ENCODE measurements around the gene NDUFAF3.

The NDUFAF3 gene

DNA sequence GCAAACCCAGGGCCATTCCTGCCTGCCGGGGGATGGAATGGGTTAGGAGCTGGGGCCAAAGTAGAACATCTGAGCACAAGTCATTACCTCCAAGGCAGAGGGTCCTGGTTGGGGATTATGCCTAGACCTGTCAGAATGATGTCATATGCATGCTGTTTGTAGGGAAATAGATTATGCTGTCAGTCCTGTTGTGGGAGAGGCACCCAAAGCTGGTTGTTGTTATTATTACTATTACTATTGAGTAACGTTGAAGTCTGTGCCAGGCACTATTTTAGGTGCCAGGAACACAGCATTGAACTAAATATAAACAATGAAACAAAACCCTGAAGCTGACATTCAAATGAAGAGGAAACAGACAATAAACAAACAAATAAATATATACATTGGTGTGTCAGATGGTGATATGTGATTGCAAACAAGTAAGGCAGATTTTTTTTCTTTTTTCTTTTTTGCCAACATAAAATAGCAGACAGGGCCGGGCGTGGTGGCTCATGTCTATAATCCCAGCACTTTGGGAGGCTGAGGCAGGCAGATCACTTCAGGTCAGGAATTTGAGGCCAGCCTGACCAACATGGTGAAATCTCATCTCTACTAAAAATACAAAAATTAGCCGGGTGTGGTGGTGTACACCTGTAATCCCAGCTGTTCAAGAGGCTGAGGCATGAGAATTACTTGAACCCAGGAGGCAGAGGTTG, 29.9 kb upstream of the NDUFAF3 start:
- no peak for DNase-seq (ENCODE audit: low spot score)
- in situ Hi-C loops (cut with MboI; ENCODE audit: low pct_unique_long_range_greater_than_20kb, low sequenced_read_pairs, unreplicated experiment), result no loop called here
- TF ChIP-seq, protein P1, sequence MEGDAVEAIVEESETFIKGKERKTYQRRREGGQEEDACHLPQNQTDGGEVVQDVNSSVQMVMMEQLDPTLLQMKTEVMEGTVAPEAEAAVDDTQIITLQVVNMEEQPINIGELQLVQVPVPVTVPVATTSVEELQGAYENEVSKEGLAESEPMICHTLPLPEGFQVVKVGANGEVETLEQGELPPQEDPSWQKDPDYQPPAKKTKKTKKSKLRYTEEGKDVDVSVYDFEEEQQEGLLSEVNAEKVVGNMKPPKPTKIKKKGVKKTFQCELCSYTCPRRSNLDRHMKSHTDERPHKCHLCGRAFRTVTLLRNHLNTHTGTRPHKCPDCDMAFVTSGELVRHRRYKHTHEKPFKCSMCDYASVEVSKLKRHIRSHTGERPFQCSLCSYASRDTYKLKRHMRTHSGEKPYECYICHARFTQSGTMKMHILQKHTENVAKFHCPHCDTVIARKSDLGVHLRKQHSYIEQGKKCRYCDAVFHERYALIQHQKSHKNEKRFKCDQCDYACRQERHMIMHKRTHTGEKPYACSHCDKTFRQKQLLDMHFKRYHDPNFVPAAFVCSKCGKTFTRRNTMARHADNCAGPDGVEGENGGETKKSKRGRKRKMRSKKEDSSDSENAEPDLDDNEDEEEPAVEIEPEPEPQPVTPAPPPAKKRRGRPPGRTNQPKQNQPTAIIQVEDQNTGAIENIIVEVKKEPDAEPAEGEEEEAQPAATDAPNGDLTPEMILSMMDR (IDR thresholded peaks at IDR 0.05; ENCODE audit: extremely low read depth, insufficient read depth, missing control alignments), result no peak

DNA sequence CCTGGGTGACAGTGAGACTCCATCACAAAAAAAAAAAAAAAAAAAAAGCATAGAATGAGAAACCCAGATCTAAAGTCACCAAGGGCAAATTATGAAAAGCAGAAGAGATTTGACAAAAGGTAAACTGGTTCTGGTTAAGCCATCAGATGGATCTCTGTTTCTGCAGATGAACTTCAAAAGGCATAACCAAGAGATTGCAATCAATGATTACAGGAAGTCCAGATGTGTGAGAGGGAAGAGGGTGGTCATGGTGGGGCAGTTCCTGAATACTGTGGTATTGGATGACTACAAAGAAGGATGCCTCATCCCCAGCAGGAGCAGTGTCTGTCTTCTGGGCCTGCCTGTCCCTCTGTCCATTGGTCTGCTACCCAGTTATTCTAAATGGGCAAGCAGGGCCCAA, 28.1 kb upstream of the NDUFAF3 start:
- TF ChIP-seq, protein P1 (IDR thresholded peaks at IDR 0.05; ENCODE audit: extremely low read depth, insufficient read depth, missing control alignments), result no peak
- in situ Hi-C loops (cut with MboI; ENCODE audit: low pct_unique_long_range_greater_than_20kb, low sequenced_read_pairs, unreplicated experiment), result no loop called here
- no peak for DNase-seq (ENCODE audit: low spot score)

DNA sequence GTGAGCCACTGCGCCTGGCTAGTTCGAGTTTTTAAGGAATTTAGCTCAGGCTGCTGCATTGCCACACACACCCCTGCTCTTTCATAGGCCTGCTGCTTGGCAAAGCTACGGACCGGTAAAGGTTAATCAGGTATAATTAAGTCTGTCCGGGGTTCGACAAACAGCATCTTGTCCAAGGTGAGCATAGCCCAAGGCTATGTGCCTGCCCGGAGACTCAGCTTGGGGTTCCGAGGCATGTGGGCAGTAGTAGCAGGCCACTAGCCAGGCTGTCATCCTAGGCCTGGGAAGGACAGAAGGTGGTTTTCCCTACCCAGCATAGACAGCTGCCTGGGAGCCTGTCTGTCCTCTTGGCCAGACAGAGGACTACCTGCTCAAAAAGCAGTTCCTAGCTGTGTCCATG, 25.3 kb upstream of the NDUFAF3 start:
- in situ Hi-C loops (cut with MboI; ENCODE audit: low pct_unique_long_range_greater_than_20kb, low sequenced_read_pairs, unreplicated experiment), result no loop called here
- TF ChIP-seq, protein P1 (IDR thresholded peaks at IDR 0.05; ENCODE audit: extremely low read depth, insufficient read depth, missing control alignments), result no peak
- no peak for DNase-seq (ENCODE audit: low spot score)

DNA sequence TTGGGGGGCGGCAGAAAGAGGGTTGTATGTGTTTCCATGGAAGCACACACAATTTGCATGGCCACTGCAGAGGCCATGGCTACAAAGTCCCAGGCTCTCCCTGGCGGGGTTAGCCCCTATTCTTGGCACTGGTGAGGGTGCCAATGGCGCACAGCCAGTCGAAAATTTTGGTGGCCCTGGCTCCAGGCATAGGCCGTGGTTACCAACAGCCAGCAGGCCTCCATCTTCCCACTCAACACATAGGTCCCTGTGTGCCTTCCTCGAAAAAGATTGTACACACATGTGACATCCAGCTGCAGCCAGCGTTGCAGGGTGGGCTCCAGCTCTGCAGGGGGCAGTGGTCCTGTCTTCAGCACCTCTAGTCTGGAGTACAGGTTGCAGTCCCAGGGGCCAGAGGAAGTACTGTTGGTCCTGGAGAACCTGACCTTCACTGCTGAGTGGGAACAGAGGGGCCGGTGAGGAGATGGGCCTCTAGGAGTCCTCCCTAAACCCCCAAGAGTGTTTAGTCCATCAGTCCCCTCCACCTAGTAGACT, 24.8 kb upstream of the NDUFAF3 start:
- in situ Hi-C loops (cut with MboI; ENCODE audit: low pct_unique_long_range_greater_than_20kb, low sequenced_read_pairs, unreplicated experiment), result no loop called here
- TF ChIP-seq, protein P1 (IDR thresholded peaks at IDR 0.05; ENCODE audit: extremely low read depth, insufficient read depth, missing control alignments), result no peak
- DNase-seq (ENCODE audit: low spot score), result no peak

DNA sequence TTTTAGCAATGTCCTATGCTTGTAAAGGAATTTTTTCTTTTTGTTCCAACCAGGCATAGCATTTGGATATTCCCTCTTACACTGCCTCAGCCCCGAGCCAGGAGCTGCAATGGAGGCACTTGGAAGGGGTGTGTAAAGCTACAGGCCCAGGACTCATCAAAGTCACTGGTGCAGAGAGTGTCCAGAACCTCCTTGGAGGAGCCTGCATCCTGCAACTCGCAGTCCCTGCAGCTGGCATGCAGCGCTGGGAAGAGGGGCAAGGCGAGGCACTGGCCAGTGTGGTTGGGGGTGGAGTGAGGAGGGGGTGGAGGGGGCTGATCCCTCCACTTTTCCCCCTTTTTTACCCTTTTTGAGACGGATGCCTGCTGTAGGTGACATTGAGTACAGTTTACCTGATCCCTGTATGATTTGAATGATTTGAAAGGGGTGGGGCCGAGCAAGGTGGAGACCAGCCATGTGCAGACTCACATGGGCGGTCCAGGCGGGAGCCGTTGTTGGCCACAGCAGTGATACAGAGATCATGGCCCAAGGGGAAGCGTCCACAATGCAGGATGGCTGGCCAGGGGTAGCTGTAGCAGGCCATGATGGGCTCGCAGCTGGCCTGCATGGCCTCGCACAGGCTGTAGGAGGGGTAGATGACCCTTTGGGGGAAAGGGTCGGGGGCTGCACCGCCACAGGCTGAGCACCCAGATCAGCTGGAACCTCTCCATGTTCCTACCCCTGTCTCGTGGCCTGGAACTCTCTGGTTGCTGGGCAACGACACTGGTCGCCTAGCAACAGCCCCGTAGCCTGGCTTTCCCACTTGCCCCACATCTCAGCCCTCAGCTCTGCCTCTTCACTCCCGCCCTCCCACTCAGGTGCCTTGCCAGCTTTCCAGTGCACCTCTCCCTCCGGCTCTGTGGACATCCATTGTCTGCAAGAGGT, 23.9 kb upstream of the NDUFAF3 start:
- no peak for DNase-seq (ENCODE audit: low spot score)
- in situ Hi-C loops (cut with MboI; ENCODE audit: low pct_unique_long_range_greater_than_20kb, low sequenced_read_pairs, unreplicated experiment), result no loop called here
- TF ChIP-seq, protein P1 (IDR thresholded peaks at IDR 0.05; ENCODE audit: extremely low read depth, insufficient read depth, missing control alignments), result no peak

DNA sequence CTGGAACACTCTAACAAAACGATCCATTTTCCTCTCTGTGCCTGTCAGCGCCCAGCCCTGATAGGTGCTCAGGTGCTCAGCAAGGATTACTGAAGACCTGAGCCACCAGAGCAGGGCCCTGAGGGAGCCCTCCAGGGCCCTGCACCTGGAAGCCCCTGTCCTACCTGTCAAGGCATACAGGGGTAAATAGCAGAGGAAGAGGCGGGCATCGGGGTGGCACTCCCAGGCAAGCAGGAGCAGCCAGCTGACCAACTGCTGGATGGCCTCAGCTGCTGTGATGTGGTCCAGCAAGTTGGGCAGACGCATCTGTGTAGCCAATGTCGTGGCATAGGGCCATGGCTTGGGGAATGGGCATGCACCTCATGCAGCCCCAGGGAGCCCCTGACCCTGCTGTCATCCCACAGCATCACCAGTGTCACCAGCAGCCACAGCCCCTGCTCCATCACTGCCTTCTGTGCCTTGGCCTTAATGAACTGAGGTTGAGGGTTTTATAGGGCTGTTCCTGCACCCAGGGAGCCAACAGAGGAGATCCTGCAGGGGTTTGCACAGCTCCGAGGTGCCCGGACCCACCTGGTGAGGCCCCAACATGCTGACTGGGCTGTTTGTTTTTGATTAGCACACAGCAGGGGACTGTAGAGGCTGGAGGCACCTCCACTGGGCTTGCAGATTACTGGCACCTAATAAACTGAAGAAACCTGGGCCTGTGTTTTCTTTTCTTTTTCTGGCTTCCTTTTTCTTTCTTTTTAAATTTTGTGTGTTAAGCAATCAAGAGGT, 22.6 kb upstream of the NDUFAF3 start:
- TF ChIP-seq, protein P1 (IDR thresholded peaks at IDR 0.05; ENCODE audit: extremely low read depth, insufficient read depth, missing control alignments), result no peak
- DNase-seq (ENCODE audit: low spot score), result no peak
- in situ Hi-C loops (cut with MboI; ENCODE audit: low pct_unique_long_range_greater_than_20kb, low sequenced_read_pairs, unreplicated experiment), result no loop called here
